Osteoblast (primary cell): Measurements from ENCODE around the gene NCR2. TPM values are rescaled to one million over a fixed set of nuclear protein-coding genes. Genes with fewer than 3 reads are reported as not detected.

Experiments used
- DNase-seq: peaks from one replicate; pipeline ENCODE4 v3.0.0; 2011; ENCODE audit warnings: low spot score, mixed read lengths; ENCODE audit not compliant: insufficient read length; ENCODE audit errors: missing footprints
- H2AFZ ChIP-seq: 2 replicates; pipeline ENCODE4 v1.6.0; 2011; ENCODE audit warnings: mild to moderate bottlenecking, low read length
- H3K27ac ChIP-seq: 2 replicates; pipeline ENCODE4 v1.5.1; 2011; ENCODE audit warnings: mild to moderate bottlenecking, low read depth, low read length, moderate library complexity
- H3K27me3 ChIP-seq: 2 replicates; pipeline ENCODE4 v1.6.0; 2012; ENCODE audit warnings: mild to moderate bottlenecking, control low read depth, inconsistent platforms, low read length, moderate library complexity; ENCODE audit not compliant: insufficient read depth
- H3K36me3 ChIP-seq: 2 replicates; pipeline ENCODE4 v1.5.1; 2011; ENCODE audit warnings: mild to moderate bottlenecking, low read length, control low read depth, moderate library complexity; ENCODE audit not compliant: insufficient read depth
- H3K4me1 ChIP-seq: 2 replicates; pipeline ENCODE4 v1.5.1; 2011; ENCODE audit warnings: mild to moderate bottlenecking, low read length, control low read depth, moderate library complexity; ENCODE audit not compliant: insufficient read depth
- H3K4me2 ChIP-seq: 2 replicates; pipeline ENCODE4 v1.6.0; 2011; ENCODE audit warnings: mild to moderate bottlenecking, low read length; ENCODE audit not compliant: insufficient read depth
- H3K4me3 ChIP-seq: fragments of 200-600 bp; sonication (generic); 3 replicates; pipeline ENCODE4 v1.5.1; 2012; ENCODE audit warnings: mild to moderate bottlenecking, low read length, inconsistent platforms; ENCODE audit not compliant: insufficient read depth
- H3K79me2 ChIP-seq: 2 replicates; pipeline ENCODE4 v1.6.0; 2012; ENCODE audit warnings: mild to moderate bottlenecking, low read length, control low read depth, inconsistent platforms; ENCODE audit not compliant: insufficient read depth
- H3K9me3 ChIP-seq: 2 replicates; pipeline ENCODE4 v1.5.1; 2011; ENCODE audit warnings: low read depth, low read length, control low read depth
- H4K20me1 ChIP-seq: 2 replicates; pipeline ENCODE4 v1.6.0; 2012; ENCODE audit warnings: mild to moderate bottlenecking, low read length, control low read depth; ENCODE audit not compliant: insufficient read depth
- small RNA-seq: library from RNA; depleted of rRNA; stranded (forward); fragments of <200 nt; gene quantifications from one replicate; pipeline ENCODE3, GENCODE V24; 2012
- total RNA-seq: library from RNA; depleted of rRNA; stranded (reverse); fragments of >200 nt; gene quantifications from 2 replicates; pipeline ENCODE4 v1.2.3, GENCODE V29; 2012
- TF ChIP-seq, protein P1 (sequence below): IDR thresholded peaks from 2 replicates; pipeline ENCODE4 v1.5.1; 2011; ENCODE audit warnings: mild to moderate bottlenecking, low read depth, low read length, moderate library complexity; ENCODE audit errors: extremely low read depth

The NCR2 gene
- total RNA-seq, 1 donor = not detected

DNA sequence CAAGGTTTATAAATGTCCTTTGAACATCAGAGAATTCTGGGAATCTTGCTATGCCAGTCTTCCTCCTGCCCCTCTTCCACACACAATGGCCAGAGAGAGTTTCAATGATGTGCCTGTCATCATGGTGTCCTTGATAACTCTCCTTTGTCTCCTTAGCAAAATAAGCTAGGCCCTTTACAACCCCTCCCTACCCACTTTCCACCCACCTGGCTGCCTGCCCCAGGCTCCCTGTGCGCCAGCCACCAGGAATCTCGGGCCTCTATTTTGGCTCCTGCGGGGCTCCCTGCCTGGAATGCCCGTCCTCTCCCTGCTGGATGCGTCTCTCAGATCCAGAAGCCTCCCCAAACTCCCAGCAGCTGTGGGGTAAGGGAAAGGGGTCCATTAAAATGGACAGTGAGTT is 60.9 kb downstream of the NCR2 start:
- Histone ChIP-seq H3K4me1 (no peaks in the 10 kb centered on the region), H3K79me2 (no peaks in the 10 kb centered on the region), H3K4me2 (no peak overlapping the region), H3K9me3 (no peaks in the 10 kb centered on the region), H3K4me3 (no peak overlapping the region), H2AFZ (no peak overlapping the region), H4K20me1 (no peaks in the 10 kb centered on the region), H3K36me3 (no peaks in the 10 kb centered on the region), H3K27ac (no peak overlapping the region), H3K27me3 (no peaks in the 10 kb centered on the region)
- TF ChIP-seq, protein P1, sequence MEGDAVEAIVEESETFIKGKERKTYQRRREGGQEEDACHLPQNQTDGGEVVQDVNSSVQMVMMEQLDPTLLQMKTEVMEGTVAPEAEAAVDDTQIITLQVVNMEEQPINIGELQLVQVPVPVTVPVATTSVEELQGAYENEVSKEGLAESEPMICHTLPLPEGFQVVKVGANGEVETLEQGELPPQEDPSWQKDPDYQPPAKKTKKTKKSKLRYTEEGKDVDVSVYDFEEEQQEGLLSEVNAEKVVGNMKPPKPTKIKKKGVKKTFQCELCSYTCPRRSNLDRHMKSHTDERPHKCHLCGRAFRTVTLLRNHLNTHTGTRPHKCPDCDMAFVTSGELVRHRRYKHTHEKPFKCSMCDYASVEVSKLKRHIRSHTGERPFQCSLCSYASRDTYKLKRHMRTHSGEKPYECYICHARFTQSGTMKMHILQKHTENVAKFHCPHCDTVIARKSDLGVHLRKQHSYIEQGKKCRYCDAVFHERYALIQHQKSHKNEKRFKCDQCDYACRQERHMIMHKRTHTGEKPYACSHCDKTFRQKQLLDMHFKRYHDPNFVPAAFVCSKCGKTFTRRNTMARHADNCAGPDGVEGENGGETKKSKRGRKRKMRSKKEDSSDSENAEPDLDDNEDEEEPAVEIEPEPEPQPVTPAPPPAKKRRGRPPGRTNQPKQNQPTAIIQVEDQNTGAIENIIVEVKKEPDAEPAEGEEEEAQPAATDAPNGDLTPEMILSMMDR = no peak
- DNase-seq = no peak

DNA sequence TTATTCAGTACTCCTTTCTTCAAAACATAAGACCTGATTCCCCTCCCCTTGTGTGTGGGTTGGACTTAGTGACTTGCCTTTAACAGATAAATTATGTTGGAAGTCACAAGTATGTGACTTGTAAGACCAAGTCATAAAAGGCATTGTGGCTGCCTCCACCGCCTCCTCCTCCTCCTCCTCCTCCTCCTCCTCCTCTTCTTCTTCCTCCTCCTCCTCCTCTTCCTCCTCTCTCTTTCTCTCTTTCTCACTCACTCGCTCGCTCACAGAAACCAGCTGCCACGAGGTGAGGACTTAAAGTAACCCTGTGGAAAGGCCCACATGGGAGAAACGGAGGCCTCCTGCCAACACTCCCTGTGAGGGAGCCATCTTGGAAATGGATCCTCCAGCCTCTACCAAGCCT is 64.0 kb downstream of the NCR2 start:
- no peak for DNase-seq
- no peaks in the 10 kb centered on the region for H4K20me1 ChIP-seq
- no peaks in the 10 kb centered on the region for H3K36me3 ChIP-seq
- H3K27ac ChIP-seq = no peak overlapping the region
- H2AFZ ChIP-seq = no peak overlapping the region
- no peaks in the 10 kb centered on the region for H3K9me3 ChIP-seq
- H3K79me2 ChIP-seq = no peaks in the 10 kb centered on the region
- H3K4me3 ChIP-seq = no peak overlapping the region
- no peaks in the 10 kb centered on the region for H3K4me1 ChIP-seq
- no peak overlapping the region for H3K4me2 ChIP-seq
- TF ChIP-seq, protein P1 = no peak
- no peaks in the 10 kb centered on the region for H3K27me3 ChIP-seq

Small RNAs within 50 kb of the gene (small RNA-seq; reads per million reads assigned to genes)
- gene RNU6-643P = not detected

Other genes with a start within 250 kb of the NCR2 start
- gene TREML1, start 181.3 kb upstream of the NCR2 start, total RNA-seq = not detected in 2 replicates
- under 0.01 and 0.59 TPM in 2 replicates for gene TREM2, start 172.5 kb upstream of the NCR2 start, total RNA-seq
- gene TREML2, start 134.5 kb upstream of the NCR2 start, total RNA-seq = not detected in 2 replicates
- not detected in 2 replicates for gene TREML4, start 107.3 kb upstream of the NCR2 start, total RNA-seq
- gene TREM1, start 48.9 kb upstream of the NCR2 start, total RNA-seq = 0.72 and 1.8 TPM in 2 replicates
- gene FOXP4, start 210.8 kb downstream of the NCR2 start, total RNA-seq = 2.9 and 3.3 TPM in 2 replicates